UCSD-AML1 (cell line): ENCODE measurements around the gene SCRN2.

Experiments
- DNase-seq: peaks from one replicate; lab custom pipeline; 2025; ENCODE audit not compliant: unreplicated experiment; lab: John Stamatoyannopoulos, UW

The SCRN2 gene

GRCh38 chr17:47806913-47807255, 34.2 kb downstream of the SCRN2 start:
- DNase-seq = no peak

- no peak for DNase-seq
Measured at GRCh38 chr17:47806026-47806912, 34.8 kb downstream of the SCRN2 start.

- no peak for DNase-seq
Measured at GRCh38 chr17:47804461-47804860, 36.6 kb downstream of the SCRN2 start.

- no peak for DNase-seq
Measured at GRCh38 chr17:47803751-47804150, 37.3 kb downstream of the SCRN2 start.

GRCh38 chr17:47803201-47803600, 37.9 kb downstream of the SCRN2 start:
- no peak for DNase-seq

GRCh38 chr17:47802341-47803022, 38.6 kb downstream of the SCRN2 start:
- DNase-seq = peak; percentile 21

- no peak for DNase-seq
Measured at GRCh38 chr17:47801906-47802305, 39.2 kb downstream of the SCRN2 start.

- no peak for DNase-seq
Measured at GRCh38 chr17:47801176-47801765, 39.8 kb downstream of the SCRN2 start.

GRCh38 chr17:47800686-47801085, 40.4 kb downstream of the SCRN2 start:
- DNase-seq = no peak

- DNase-seq = no peak
Measured at GRCh38 chr17:47797797-47798196, 43.3 kb downstream of the SCRN2 start.

GRCh38 chr17:47792979-47793378, 48.1 kb downstream of the SCRN2 start:
- no peak for DNase-seq

GRCh38 chr17:47792457-47792856, 48.6 kb downstream of the SCRN2 start:
- no peak for DNase-seq

GRCh38 chr17:47791025-47791424, 50.0 kb downstream of the SCRN2 start:
- no peak for DNase-seq

- DNase-seq = peak; percentile 68
Measured at GRCh38 chr17:47789611-47790561, 51.2 kb downstream of the SCRN2 start.
